Tibial nerve (tissue), 3 donors: ENCODE data around the gene PADI6.

ENCODE experiments used
- POLR2A ChIP-seq, 2 donors: fragments of 450-650 bp; IDR thresholded peaks; one replicate each; pipeline ENCODE4 v1.6.1; 2017; ENCODE audit warnings: antibody characterized with exemption in 2 of 2, mild to moderate bottlenecking in 2 of 2, moderate library complexity in 2 of 2
- TF ChIP-seq, protein P1 (sequence below), 5 experiments: fragments of 200-600 bp in 3 of 5; fragments of 450-650 bp in 2 of 5; sonication (generic) in 3 of 5; IDR thresholded peaks; one replicate each; pipeline ENCODE4 v1.5.1; 2016 to 2019; ENCODE audit warnings: antibody characterized with exemption in 5 of 5, mild to moderate bottlenecking in 3 of 5, moderate library complexity in 2 of 5

DNA sequence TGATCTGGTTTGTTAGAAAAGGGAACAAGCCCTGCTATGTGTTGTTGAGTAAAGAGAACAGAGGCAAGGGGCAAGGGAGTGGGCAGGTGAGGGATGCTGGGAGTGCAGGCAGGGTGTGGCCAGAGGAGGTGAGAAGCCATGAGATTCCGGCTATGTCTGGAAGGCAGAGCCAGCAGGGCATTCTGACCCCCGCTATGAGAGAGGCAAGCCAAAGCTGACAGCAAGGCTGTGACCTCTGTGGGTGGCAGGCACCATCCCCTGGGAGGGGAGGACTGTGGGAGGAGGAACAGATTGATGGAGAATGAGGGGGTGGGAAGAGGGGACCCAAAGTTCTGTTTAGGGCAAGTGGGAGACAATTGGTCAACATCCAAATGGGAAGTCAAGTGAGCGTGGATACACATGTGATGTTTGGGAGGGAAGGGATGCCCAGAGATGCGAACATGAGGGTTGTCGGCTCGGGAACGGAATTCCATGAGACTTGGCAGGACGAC is 19.5 kb upstream of the PADI6 start:
- TF ChIP-seq, protein P1, sequence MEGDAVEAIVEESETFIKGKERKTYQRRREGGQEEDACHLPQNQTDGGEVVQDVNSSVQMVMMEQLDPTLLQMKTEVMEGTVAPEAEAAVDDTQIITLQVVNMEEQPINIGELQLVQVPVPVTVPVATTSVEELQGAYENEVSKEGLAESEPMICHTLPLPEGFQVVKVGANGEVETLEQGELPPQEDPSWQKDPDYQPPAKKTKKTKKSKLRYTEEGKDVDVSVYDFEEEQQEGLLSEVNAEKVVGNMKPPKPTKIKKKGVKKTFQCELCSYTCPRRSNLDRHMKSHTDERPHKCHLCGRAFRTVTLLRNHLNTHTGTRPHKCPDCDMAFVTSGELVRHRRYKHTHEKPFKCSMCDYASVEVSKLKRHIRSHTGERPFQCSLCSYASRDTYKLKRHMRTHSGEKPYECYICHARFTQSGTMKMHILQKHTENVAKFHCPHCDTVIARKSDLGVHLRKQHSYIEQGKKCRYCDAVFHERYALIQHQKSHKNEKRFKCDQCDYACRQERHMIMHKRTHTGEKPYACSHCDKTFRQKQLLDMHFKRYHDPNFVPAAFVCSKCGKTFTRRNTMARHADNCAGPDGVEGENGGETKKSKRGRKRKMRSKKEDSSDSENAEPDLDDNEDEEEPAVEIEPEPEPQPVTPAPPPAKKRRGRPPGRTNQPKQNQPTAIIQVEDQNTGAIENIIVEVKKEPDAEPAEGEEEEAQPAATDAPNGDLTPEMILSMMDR (IDR thresholded peaks at IDR 0.05): no peak
- no peak for TF ChIP-seq POLR2A (IDR thresholded peaks at IDR 0.05)
